K562 (cell line): Measurements from ENCODE around the gene RNF4. TPM values are rescaled to one million over a fixed set of nuclear protein-coding genes. Genes with fewer than 3 reads are reported as not detected.
A peak's percentile ranks its signal among the peaks of the same experiment; 100 is the strongest.

Experiments
- ARID2 ChIP-seq: fragments of 450-650 bp; IDR thresholded peaks from 2 replicates; pipeline ENCODE4 v1.6.1; 2017; ENCODE audit warnings: antibody characterized with exemption, mild to moderate bottlenecking
- ATF1 ChIP-seq, 2 experiments: fragments of 450-650 bp in 1 of 2; IDR thresholded peaks; 2 replicates each; pipeline ENCODE4 v1.6.1; 2016; ENCODE audit warnings: missing compliant biosample characterization in 1 of 2, missing genetic modification characterization in 1 of 2
- E2F5 ChIP-seq: sonication (generic); formaldehyde crosslinking; IDR thresholded peaks from 2 replicates; pipeline ENCODE4 v1.8.0; 2022; ENCODE audit warnings: mild to moderate bottlenecking, missing genetic modification reagents
- GATAD2A ChIP-seq: fragments of 450-650 bp; IDR thresholded peaks from 2 replicates; pipeline ENCODE4 v1.6.1; 2017
- RBFOX2 ChIP-seq: fragments of 200-400 bp; formaldehyde crosslinking; IDR thresholded peaks from 2 replicates; pipeline ENCODE4 v1.6.1; 2017; ENCODE audit warnings: low read depth, mild to moderate bottlenecking, low read length, moderate library complexity
- SIX5 ChIP-seq, 2 experiments: IDR thresholded peaks; 2 replicates each; pipeline ENCODE4 v1.6.1; 2011; ENCODE audit warnings: low read length in 2 of 2, borderline replicate concordance in 1 of 2, low read depth in 1 of 2, mild to moderate bottlenecking in 1 of 2, moderate library complexity in 1 of 2; ENCODE audit not compliant: insufficient read depth in 1 of 2
- SMARCA5 ChIP-seq: fragments of 450-650 bp; IDR thresholded peaks from 2 replicates; pipeline ENCODE4 v1.6.1; 2016
- SRF ChIP-seq, 2 experiments: fragments of 250-450, 450-650 bp in 1 of 2; sonication (Bioruptor Pico) in 1 of 2; sonication (generic) in 1 of 2; formaldehyde crosslinking; IDR thresholded peaks; 2 replicates each; pipeline versions ENCODE4 v1.5.0 to v1.5.1; 2020 to 2022; ENCODE audit warnings: mild to moderate bottlenecking in 1 of 2, missing genetic modification reagents in 1 of 2
- TAF9B ChIP-seq: fragments of 450-650 bp; IDR thresholded peaks from 2 replicates; pipeline ENCODE4 v1.6.1; 2018; ENCODE audit warnings: mild to moderate bottlenecking; ENCODE audit not compliant: partially characterized antibody
- ZBTB12 ChIP-seq: fragments of 250-450 bp; sonication (Bioruptor Pico); IDR thresholded peaks from 2 replicates; pipeline ENCODE4 v1.4.0; 2020
- ZNF121 ChIP-seq: sonication (generic); formaldehyde crosslinking; conservative IDR thresholded peaks from 2 replicates; pipeline ENCODE4 v1.8.0; 2022; ENCODE audit warnings: missing genetic modification reagents
- polyA plus RNA-seq, 8 experiments: library from polyadenylated mRNA; depleted of rRNA in 4 of 8; stranded (reverse) in 5 of 8; unstranded in 3 of 8; fragments of >200 nt; fragmentation: Nextera tagmentation in 2 of 8; fragmentation: Illumina TruSeq in 1 of 8; extraction: Ambion mirVana in 2 of 8; extraction: Trizol in 1 of 8; gene quantifications; 2 replicates each; pipeline versions ENCODE4 v1.2.1 to v1.2.3, GENCODE V29; 2011 to 2014; ENCODE audit warnings: inconsistent platforms in 1 of 8, missing spikeins in 1 of 8
- total RNA-seq, 7 experiments: library from RNA; depleted of rRNA in 6 of 7; stranded (reverse); fragments of >200 nt in 6 of 7; fragmentation: Illumina TruSeq in 2 of 7; extraction: Trizol in 2 of 7; gene quantifications; 2 replicates each; pipeline versions ENCODE4 v1.2.1 to v1.2.3, GENCODE V29; 2011 to 2021; ENCODE audit warnings: low replicate concordance in 1 of 7
- TF ChIP-seq, protein P1 (sequence below), 2 experiments: fragments of 450-650 bp; IDR thresholded peaks; 2 replicates each; pipeline ENCODE4 v1.6.1; 2018; ENCODE audit warnings: mild to moderate bottlenecking in 2 of 2, low read depth in 1 of 2; ENCODE audit not compliant: partially characterized antibody in 2 of 2
- TF ChIP-seq, protein P2 (sequence below), 3 experiments: fragments of 200-800 bp in 1 of 3; fragments of 250-450 bp in 1 of 3; fragments of 450-650 bp in 1 of 3; sonication (Bioruptor Pico) in 1 of 3; sonication (Bioruptor generic) in 1 of 3; formaldehyde crosslinking in 1 of 3; IDR thresholded peaks; 2 replicates each; pipeline versions ENCODE4 v1.6.1 to v1.8.0; 2016 to 2022; ENCODE audit warnings: mild to moderate bottlenecking in 2 of 3, missing genetic modification characterization in 2 of 3, missing compliant biosample characterization in 1 of 3, moderate library complexity in 1 of 3
- TF ChIP-seq, protein P3 (sequence below): sonication (generic); formaldehyde crosslinking; IDR thresholded peaks from 2 replicates; pipeline ENCODE4 v1.9.0; 2022; ENCODE audit warnings: mild to moderate bottlenecking, missing genetic modification reagents

The RNF4 gene
- total and polyA plus RNA-seq, 9 of the 15 experiments (the other 6 are each of a cell fraction or from before 2014, with no cell fraction given): 19.2 to 59.3 (median 44.8) TPM

DNA sequence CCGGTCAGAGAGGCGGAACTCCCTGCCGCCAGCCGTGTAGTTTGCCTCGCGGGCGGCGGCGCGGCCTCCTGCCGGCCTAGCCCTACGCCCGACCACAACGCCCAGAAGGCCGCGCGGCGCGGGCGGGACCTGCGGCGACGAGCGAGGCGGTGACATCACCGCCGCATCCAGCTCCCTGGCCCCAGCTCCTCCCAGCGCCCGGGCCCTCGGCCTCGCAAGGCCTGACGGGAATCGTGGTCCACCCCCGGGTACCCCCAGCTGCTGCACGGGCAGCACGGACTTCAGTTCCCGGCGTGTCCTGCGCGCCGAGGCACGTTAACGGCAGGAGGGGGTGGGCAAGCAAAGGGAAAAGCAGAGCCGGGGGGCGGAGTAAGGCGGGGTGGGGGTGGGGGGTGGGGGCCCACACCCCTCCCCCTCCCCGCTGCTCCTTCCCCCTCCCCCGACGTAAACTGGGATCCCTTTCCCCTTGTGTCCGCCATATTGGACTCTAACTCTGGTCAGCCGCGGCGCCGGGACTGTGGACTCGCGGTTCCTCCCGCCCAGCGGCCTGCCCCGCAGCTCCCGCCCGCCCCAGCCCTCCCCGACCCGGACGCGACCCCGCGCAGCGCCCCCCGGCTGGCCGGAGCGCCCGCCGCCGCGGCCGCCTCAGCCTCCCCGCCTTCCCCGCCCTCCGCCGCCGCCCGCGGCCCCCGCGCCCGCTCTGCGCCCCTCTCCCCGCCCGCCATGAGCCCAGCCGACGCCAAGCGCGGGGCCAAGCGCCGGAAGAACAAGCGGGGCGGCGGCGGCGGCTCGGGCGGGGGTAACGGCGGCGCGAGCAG is 67.5 kb downstream of the RNF4 start, which contains the start of gene FAM193A (continued):
- 0 out of 4 replicates have a peak, but pooled peaks of 1 of the 2 experiments have one; percentile 24 for TF ChIP-seq SRF (CRISPR knock-in tag; IDR thresholded peaks at IDR 0.05)
- TF ChIP-seq, protein P1, sequence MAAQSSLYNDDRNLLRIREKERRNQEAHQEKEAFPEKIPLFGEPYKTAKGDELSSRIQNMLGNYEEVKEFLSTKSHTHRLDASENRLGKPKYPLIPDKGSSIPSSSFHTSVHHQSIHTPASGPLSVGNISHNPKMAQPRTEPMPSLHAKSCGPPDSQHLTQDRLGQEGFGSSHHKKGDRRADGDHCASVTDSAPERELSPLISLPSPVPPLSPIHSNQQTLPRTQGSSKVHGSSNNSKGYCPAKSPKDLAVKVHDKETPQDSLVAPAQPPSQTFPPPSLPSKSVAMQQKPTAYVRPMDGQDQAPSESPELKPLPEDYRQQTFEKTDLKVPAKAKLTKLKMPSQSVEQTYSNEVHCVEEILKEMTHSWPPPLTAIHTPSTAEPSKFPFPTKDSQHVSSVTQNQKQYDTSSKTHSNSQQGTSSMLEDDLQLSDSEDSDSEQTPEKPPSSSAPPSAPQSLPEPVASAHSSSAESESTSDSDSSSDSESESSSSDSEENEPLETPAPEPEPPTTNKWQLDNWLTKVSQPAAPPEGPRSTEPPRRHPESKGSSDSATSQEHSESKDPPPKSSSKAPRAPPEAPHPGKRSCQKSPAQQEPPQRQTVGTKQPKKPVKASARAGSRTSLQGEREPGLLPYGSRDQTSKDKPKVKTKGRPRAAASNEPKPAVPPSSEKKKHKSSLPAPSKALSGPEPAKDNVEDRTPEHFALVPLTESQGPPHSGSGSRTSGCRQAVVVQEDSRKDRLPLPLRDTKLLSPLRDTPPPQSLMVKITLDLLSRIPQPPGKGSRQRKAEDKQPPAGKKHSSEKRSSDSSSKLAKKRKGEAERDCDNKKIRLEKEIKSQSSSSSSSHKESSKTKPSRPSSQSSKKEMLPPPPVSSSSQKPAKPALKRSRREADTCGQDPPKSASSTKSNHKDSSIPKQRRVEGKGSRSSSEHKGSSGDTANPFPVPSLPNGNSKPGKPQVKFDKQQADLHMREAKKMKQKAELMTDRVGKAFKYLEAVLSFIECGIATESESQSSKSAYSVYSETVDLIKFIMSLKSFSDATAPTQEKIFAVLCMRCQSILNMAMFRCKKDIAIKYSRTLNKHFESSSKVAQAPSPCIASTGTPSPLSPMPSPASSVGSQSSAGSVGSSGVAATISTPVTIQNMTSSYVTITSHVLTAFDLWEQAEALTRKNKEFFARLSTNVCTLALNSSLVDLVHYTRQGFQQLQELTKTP (IDR thresholded peaks at IDR 0.05; ENCODE audit: low read depth in 1 of 2, partially characterized antibody in 2 of 2): peak in 1 of 2 experiments; percentile 96
- TF ChIP-seq RBFOX2: peak; percentile 83
- no peak for TF ChIP-seq ARID2
- TF ChIP-seq, protein P2, sequence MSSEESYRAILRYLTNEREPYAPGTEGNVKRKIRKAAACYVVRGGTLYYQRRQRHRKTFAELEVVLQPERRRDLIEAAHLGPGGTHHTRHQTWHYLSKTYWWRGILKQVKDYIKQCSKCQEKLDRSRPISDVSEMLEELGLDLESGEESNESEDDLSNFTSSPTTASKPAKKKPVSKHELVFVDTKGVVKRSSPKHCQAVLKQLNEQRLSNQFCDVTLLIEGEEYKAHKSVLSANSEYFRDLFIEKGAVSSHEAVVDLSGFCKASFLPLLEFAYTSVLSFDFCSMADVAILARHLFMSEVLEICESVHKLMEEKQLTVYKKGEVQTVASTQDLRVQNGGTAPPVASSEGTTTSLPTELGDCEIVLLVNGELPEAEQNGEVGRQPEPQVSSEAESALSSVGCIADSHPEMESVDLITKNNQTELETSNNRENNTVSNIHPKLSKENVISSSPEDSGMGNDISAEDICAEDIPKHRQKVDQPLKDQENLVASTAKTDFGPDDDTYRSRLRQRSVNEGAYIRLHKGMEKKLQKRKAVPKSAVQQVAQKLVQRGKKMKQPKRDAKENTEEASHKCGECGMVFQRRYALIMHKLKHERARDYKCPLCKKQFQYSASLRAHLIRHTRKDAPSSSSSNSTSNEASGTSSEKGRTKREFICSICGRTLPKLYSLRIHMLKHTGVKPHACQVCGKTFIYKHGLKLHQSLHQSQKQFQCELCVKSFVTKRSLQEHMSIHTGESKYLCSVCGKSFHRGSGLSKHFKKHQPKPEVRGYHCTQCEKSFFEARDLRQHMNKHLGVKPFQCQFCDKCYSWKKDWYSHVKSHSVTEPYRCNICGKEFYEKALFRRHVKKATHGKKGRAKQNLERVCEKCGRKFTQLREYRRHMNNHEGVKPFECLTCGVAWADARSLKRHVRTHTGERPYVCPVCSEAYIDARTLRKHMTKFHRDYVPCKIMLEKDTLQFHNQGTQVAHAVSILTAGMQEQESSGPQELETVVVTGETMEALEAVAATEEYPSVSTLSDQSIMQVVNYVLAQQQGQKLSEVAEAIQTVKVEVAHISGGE (CRISPR knock-in tag; IDR thresholded peaks at IDR 0.05): peak in 1 of 3 experiments; percentile 75; a peak in 2 of 6 replicates
- peak; percentile 59 for TF ChIP-seq ZBTB12
- TF ChIP-seq ZNF121 (CRISPR knock-in tag): no peak
- TF ChIP-seq E2F5 (CRISPR knock-in tag): 0 out of 2 replicates have a peak, but pooled peaks have one; percentile 11
- TF ChIP-seq SIX5 (IDR thresholded peaks at IDR 0.05; ENCODE audit: borderline replicate concordance in 1 of 2, insufficient read depth in 1 of 2, low read depth in 1 of 2, low read length in 2 of 2): peak; percentile 82 to 83; a peak in 3 of 4 replicates
- TF ChIP-seq SMARCA5: no peak
- no peak for TF ChIP-seq ATF1 (CRISPR knock-in tag; IDR thresholded peaks at IDR 0.05)
- peak; percentile 91 for TF ChIP-seq ATF1 (tag; IDR thresholded peaks at IDR 0.05)
- TF ChIP-seq GATAD2A: no peak
- TF ChIP-seq, protein P3, sequence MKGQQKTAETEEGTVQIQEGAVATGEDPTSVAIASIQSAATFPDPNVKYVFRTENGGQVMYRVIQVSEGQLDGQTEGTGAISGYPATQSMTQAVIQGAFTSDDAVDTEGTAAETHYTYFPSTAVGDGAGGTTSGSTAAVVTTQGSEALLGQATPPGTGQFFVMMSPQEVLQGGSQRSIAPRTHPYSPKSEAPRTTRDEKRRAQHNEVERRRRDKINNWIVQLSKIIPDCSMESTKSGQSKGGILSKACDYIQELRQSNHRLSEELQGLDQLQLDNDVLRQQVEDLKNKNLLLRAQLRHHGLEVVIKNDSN (CRISPR knock-in tag): 0 out of 2 replicates have a peak, but pooled peaks have one; percentile 16
- TF ChIP-seq TAF9B: no peak
